HG02938 (cell line): ENCODE data around the gene MACROH2A2.
"Not testable (repeated sequence)": the region's sequence is repeated elsewhere in the genome, so short reads cannot be mapped to it uniquely, and the experiment has no call there.

ENCODE experiments used
- ATAC-seq: cut with Tn5 transposase; IDR thresholded peaks from one replicate; pipeline ENCODE4 v1.9.1; 2021; ENCODE audit warnings: mild to moderate bottlenecking, moderate library complexity; ENCODE audit not compliant: unreplicated experiment

MACROH2A2 gene

DNA sequence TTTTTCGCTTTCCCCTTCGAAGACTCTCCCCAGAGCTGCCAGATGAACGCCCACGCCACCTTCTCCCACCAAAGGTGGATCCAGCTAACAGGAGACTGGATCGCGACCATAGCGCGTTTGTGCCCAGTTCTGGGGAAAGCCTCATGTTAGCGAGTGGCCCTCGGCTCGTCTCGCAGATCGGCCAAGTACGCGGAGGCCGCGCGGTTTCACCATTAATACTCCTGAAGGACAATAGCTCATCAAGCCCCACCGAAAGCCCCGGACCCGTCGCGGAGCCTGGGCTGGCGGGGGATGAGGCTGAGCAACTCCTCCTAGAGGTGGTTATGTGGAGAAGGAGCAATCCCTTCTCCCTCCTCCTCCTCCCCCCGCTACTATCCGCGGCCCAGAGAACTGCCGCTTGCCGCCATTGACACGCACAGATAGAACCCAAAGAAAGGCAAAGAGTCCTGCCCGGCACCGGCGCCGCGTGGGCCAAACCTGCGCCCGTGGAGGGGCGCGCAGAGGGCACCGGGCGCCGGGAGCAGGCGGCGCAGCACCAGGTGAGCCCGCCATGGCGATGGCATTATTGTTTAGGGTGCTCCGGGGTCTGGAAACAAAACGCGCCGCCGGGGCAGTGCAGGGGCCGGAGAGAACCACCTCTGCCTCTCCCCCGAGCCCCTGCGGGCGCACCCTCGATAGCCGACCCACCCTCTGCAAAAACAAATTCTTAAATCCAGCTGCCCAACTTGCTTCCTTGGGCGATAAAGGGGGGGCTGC, at the start of gene MACROH2A2:
Gene MACROH2A2 (plus strand): TSS at position 385 of the 756 bp plus-strand sequence. CDS start 22,813 bp downstream, outside the sequence.
- no peak for ATAC-seq

DNA sequence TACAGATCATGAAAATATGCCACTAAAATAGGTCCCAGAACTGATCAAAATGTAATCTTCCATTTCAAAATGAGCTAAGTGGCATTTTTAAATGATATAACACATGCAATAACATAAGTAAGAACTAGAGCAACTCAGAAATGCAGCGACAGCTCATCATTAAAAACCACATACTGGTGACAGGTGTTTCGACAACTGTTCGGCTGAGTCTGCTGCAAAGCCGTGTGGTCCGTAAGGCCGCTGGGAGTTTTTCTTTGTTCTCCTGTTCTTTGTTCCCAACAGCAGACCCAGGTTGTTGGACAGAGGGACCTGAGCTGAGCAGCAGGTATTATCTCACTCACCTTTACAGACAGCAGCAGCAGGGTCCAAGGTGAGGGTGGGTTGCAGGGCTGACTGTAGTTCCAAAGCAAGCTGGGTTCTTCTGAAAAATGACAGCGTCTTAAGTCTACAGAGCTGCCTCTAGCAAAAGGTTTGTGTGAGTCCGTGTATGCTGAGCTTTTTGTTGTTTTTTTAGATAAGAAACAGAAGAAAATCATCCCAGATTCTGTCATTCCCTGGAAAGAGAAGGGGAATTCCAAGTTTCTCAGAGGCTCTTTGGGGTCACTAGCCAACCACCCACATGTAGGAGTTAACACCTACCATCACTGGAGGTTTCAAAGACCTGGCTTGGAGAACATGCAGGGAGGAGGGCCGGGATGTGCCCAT, 45.4 kb upstream of the MACROH2A2 start:
- no peak for ATAC-seq

DNA sequence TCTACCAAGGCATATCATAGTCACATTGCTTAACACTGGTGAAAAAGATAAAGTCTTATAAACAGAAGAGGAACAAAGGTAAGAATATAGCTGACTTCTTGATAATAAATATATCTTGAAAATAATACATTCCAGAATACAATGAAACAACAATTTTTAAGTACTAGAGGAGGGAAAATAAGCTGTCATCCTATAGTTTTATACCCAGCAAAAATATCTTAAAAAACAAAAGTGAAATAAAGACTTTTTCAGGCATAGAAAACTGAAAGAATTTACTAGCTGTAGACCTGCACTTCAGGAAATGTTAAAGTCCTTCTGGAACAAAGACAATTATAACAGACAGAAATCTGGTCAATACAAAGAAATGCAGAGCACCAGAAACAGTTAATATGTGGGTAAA, 21.4 kb upstream of the MACROH2A2 start:
- ATAC-seq, result no peak

DNA sequence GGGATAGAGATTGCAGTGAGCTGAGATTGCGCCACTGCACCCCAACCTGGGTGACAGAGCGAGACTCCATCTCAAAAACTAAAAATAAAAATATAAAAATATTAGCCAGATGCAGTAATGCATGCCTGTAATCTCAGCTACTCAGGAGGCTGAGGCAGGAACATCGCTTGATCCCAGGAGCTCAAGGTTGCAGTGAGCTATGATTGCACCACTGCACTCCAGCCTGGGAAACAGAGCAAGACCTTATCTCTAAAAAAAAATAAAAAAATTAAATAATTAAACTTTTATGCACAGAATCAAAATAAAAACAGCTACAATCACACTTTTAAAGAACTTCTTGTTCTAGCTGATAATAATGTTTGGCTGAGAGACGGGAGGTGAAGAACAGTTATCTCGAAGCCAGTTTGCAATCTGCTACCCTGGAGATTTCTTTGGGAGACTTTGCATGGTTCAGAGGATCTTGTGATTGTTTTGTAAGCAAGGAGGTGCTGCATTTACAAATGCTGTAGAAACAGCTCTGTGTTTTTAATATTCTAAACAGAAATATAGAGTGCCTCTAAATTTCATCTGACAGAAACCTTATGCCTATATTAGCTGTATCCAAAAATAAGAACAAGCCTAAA, 19.9 kb upstream of the MACROH2A2 start:
- no peak for ATAC-seq

DNA sequence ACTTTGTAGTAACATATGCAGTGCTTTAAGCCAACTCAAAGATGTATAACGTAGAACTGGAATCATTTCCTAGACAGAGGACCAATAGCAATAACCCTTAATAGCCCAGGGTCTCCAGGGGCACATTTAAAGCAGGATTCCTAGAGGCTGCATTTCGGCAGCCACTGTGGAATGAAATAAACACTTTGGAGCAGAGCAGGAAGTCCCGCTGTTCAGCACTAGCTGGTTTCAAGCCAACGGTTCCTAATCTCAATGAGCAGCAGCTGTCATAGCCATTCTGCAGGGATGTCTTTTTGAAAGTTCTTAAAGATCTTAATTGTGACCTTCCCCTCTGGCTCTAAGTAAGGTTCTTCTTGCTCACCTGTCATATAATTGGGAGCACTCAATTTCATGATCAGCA, 18.4 kb upstream of the MACROH2A2 start:
- no peak for ATAC-seq

DNA sequence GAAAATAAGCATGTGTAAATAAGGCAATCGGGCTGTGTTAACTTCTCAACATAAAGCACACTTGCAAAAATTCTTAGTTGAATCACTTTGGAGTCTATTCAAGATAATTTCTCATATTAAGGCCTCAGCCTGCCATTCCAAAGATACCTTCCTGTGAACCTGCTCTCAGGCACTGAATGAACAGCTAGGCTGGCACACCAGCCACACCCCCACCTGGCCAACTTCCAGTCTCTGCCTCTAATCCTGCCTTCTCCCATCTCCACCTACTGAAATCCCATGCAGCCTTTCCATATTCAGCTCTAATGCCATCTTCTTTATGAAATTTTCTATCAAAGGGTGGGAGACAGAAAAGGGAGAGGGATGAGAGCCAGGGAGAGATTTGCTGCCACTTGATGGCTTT, 17.1 kb upstream of the MACROH2A2 start:
- ATAC-seq, result no peak

DNA sequence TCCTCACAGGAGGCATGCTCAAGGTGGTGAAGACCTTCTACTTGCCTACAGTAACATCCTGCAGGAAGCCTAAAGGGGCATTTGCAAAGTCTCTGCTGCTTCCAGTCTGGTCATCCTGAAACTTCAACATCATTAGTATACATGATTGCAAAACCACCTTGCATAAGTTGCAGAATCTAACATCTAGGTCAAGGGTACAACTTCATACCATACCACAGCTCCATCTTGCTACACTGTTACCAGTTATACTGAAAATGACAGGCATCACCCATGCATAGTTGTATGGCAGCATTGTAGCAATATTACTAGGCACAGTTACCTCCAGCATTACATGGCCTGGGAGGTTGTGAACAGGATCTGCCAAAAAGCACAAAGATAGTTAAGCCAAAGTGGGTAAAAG, 13.7 kb upstream of the MACROH2A2 start:
- no peak for ATAC-seq

DNA sequence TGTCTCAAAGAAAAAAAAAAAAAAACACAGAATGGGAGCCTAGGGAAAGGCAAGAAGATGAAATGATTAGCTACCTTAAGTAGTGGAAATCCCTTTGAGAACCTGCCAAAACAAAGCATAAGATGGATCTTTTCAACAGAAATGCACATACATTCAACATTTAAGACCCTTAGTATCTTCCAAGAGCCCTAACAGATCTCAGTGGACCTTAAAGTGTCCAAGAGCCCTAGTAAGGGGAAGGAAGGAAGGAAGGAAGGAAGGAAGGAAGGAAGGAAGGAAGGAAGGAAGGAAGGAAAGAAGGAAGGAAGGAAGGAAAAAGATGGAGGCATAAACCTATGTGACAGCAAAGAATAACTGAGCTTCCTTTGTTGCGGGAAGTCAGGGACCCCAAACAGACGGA, 11.6 kb upstream of the MACROH2A2 start:
- ATAC-seq, result no peak

DNA sequence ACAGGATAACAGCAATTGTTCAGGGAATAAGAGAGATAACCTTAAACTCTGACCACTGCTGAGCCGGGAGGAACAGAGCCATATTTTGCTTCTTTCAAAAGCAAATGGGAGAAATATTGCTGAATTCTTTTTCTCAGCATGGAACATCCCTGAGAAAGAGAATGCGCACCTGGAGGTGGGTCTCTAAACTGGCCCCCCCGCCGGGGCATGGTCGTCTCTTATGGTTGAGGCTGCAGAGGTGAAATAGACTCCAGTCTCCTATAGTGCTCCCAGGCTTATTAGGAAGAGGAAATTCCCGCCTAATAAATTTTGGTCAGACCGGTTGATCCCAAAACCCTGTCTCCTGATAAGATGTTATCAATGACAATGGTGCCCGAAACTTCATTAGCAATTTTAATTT, 10.9 kb upstream of the MACROH2A2 start:
- ATAC-seq, result not testable (repeated sequence)

DNA sequence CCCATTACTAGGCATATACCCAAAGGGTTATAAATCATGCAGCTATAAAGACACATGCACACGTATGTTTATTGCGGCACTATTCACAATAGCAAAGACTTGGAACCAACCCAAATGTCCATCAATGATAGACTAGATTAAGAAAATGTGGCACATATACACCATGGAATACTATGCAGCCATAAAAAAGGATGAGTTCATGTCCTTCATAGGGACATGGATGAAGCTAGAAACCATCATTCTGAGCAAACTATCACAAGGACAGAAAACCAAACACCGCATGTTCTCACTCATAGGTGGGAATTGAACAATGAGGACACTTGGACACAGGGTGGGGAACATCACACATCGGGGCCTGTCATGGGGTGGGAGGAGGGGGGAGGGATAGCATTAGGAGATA, 5.6 kb upstream of the MACROH2A2 start:
- not testable (repeated sequence) for ATAC-seq

DNA sequence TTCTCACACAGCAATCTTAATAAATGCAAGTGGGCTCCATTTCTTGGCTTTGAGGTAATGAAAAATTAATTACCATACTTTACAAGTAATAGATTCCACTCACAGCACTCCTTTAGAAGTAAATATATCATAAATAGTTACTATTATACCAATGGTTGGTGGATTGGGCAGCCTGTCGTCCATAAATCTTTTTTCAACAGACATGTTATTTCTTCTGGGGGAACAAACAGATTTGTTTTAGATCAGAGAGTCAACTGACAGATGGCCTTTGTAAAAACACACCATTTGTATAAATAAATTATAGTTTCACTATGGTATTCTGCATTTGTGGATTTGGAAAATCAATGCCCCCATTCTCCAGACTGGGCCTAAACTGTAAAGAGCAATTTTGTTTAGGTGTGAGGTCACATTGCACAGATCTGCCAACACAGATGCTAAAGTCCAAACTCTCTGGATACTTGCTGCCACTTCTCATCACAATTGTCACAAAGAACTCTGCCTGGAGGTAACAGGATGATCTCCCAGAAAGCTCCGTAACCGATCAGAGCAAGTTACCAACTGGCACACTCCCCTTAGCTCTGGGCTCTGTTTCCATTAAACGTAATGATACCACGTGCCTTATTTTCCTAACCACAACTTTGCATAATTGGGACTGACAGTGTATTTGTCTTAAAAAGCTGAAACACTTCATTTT, 4.5 kb upstream of the MACROH2A2 start:
- ATAC-seq, result no peak

DNA sequence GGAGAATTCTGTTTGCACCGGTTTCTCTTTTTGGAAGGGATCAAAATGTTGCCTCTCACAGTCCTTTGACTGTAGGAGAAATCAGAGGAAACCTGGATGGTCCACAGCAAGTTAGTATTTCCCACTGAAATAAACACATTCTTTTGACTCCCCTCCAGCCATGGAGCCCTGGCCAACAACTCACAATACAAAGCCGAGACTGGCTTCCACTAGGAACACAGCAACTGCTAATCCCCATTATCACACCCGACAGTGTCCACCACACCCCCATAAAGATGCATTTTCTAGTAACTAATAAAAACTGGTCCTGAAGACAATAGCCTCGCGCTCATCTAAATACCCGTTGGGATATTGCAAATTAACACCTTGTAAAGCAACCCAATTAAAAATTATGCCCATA, 798 bp upstream of the MACROH2A2 start:
- no peak for ATAC-seq

DNA sequence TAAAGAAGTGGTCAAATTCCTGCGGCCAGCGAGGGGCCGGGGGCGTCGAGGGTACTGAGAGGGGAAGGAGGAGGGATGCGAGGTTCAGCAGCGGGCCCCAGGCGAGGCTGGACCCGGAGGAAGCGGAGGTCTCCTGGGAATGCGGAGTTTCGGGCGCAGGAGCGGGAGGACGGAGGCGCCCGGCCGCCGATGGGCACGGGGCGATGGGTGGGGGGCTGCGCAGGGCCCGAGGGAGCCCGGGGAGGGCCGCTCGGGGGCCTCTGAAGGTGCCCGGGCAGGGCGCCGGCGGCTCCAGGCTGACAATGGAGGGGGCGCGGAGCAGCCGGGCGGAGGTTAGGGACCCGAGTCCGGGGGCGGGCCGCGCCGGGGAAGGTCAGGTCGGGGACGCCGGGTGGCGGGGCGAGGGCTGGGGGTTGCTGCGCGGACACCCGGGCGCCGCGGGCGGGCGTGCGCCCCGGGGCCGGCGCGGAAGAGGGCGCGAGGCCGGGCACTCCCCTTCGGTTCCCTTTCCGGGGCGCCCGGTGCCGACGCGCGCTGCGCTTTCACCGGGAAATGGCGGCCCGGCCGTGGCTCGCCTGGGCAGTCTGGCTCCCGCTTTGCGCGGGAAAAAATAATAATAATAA, 683 bp downstream of the MACROH2A2 start:
- no peak for ATAC-seq

DNA sequence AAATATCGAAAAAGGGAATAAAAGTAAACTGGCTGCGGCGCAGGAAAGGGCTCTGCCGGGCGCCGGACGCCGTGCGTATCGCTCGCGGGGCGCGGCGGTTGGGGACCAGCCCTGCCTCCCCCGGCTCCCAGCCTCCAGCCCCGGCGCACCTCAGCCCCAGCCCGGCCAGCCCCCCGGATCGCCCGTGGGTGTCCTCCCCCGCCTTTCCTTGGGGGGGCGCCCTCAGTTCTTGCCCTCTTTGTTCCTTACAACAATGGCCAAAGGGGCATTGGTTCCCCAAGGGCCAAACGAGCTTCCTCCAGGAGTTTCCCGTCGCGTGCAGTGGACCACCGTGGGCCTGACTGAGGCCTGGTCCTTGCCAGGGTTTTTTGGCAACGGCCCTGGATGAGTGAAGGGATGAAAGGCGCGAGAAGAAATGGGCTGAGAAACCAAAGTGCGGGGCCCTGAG, 1.2 kb downstream of the MACROH2A2 start:
- ATAC-seq, result no peak

DNA sequence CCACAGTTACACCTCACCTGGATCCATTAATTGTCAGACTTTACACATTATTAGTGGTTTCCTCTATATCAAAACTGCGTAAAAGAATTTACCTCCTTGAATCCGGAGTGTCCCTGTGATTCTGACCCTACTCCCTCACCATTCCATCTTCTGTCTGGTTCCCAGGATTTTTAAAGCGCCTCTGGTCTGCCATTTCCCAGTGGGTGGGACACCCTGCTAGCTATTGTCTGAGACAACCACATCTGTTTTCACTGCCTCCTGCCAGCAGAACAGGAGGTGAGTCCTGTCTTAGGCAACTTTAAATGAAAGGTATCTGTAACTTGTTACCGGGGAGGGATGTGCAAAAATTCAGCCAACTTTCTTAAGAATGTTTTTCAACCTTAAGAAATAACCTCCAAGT, 2.3 kb downstream of the MACROH2A2 start:
- no peak for ATAC-seq

DNA sequence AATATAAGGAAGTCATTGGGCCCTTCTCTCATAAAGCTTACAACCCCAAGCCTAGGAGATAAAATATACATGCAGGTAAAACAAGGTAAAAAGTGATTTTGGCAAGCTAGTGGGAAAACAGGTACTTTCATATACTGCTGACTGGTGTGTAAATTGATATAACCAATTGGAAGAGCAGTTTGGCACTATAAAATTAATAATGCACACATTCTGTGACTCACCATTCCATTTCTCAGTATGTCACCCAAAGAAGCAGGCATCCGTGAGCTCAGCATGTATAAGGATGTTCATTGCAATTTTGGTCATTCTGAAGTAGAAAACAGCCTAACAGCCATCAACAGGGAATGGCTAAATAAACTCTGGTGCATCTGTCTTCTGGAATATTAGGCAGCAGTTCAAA, 2.9 kb downstream of the MACROH2A2 start:
- no peak for ATAC-seq

DNA sequence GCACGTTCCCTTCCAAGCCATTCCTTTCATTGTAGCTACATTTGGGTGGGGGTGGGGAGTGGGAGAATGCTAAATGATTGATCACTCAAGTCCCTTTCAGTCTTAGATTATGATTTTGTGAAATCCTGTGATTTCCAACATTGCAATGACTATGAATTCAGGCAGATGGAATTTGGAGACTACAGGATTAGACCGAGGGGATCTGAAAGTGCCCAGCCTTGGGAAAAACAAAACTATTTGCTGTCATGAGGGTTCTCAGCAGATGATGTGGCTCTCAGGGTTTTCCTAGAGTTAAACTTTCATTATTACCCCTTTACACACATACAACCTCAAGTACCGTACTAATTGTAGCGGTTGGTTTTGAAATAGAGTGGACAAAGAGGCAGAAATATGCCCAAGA, 4.7 kb downstream of the MACROH2A2 start:
- no peak for ATAC-seq

DNA sequence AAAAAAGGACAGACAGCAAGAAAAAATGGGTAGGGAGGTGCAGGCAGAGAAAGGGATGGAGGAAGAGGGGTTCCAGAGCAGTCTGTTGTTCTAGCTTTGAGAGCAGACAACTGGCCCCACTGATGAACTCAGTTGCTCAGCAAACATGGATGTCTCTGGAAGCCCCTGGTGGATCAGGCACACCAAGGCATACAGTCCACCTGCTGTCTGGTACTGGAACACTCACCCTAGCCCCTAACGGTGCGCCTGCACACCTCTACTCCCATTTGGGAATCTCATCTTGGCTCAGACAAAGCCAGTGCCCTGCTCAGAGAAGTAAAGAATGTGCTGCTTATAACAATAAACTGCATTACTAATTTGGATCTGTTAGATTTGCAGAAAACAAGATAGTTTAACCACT, 7.7 kb downstream of the MACROH2A2 start:
- no peak for ATAC-seq

DNA sequence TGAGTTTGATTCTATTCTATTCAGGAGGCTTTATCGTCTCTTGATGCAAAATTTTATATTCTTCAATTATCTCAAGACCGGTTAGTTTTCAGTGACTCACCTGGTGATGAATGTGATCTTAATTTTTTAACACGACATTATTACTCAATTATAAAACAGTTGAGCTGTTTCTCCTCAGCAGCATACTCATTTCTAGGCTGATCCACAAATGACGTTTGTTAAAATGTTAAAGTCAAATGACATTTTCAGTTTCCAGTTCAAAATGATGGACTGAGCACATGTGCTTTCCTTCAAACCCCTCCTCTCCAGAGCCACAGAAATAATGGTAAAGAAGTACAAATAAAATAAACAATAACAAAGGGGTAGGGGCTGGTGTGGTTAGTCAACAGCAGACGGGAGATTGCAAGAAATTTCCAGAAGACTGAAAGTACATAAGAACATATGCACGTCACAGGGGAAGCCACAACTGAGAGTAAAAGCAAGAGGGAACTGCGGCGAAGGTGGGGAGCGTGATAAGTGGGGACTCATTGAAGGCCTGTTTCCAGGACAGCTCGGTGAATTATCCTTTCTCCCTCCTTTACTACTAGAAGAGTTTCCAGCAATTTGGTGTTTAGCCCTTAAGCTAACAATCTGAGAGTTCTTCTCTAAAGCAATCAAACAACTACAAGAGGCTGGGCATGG, 10.9 kb downstream of the MACROH2A2 start:
- no peak for ATAC-seq

DNA sequence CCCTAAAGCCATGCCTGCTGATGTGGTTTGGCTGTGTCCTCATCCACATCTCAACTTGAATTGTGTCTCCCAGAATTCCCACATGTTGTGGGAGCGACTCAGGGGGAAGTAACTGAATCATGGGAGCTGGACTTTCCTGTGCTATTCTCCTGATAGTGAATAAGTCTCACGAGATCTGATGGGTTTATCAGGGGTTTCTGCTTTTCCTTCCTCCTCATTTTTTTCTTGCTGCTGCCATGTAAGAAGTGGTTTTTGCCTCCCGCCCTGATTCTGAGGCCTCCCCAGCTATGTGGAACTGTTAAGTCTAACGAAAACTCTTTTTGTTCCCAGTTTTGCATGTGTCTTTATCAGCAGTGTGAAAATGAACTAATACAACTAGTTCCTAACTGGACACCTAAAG, 11.8 kb downstream of the MACROH2A2 start:
- ATAC-seq, result no peak
